ENCODE measurements around the gene ARHGAP26. TPM values are rescaled to one million over a fixed set of nuclear protein-coding genes. Genes with fewer than 3 reads are reported as not detected.

The ARHGAP26 gene
- total RNA-seq, 1 experiment from 2014 or later = 34.5 TPM

DNA sequence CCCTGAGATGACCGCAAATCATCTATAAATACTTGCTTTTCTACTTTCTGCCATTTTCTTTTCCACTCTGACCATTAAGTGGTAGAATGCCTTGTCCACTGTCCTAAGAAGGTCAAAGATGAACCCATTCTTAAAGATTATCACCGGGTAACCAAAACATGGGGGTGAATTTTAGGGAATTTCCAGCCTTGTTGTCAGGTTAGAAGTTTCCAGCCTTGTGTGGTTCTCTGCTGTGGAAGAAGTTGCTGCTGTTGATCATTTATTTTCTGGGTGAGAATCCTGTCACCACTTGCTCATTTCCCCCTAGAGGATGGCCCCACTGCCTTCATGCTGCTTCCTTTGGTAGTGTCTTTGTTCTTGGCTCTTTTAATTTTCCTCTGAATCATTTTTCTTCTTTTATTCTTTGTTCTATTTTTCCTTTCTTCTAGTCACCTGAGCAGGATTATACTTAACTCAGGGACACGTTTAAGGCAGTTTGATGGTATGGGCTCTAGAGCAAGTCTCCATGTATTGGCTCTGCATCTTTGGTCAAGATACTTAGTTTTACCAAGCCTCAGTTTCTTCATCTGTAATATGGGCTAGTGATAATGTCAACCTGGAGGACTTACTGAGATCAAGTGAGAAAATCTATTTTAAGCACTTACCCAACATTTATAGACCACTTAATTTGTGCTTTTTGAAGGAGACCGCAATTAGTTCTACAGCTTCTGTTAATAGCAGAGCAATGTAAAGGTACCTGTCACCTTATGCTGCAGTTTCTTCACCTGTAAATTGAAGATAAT, 266.2 kb downstream of the ARHGAP26 start:
- DNase-seq (ENCODE audit: low read depth, low spot score) (no peak), ATAC-seq (no peak)
- Histone ChIP-seq H3K9me2 (ENCODE audit: insufficient read depth) (no peaks in the 10 kb centered on the region), H3K9ac (ENCODE audit: low read length) (no peak overlapping the region), H3K27ac (ENCODE audit: low read depth, low read length) (no peak overlapping the region), H3K27me3 (ENCODE audit: insufficient read depth, low read length) (no peaks in the 10 kb centered on the region), H2AFZ (ENCODE audit: low read depth, low read length, poor library complexity, severe bottlenecking) (no peak overlapping the region), H3K4me3 (replicated peaks in 1 of 2; ENCODE audit: low read depth in 1 of 2, low read length in 2 of 2) (no peak overlapping the region), H4K20me1 (ENCODE audit: insufficient read depth) (no peaks in the 10 kb centered on the region), H3K9me3 (ENCODE audit: control insufficient read depth in 1 of 2, insufficient read depth in 1 of 2, low read depth in 1 of 2, low read length in 2 of 2) (no peaks in the 10 kb centered on the region), H3K4me1 (ENCODE audit: control insufficient read depth in 1 of 2, insufficient read depth in 2 of 2, low read length in 2 of 2) (peaks cover 18 to 43% of the 10 kb centered on the region in 2 experiments), H3K79me2 (ENCODE audit: insufficient read depth, low read length) (no peaks in the 10 kb centered on the region), H3K36me3 (ENCODE audit: control insufficient read depth in 1 of 2, insufficient read depth in 2 of 2, low read length in 2 of 2) (no peaks in the 10 kb centered on the region), H3K4me2 (ENCODE audit: low read length) (no peak overlapping the region)
- POLR2A ChIA-PET = no interaction called here
- CTCF ChIA-PET = no interaction called here
- no TSS peak for BruUV-seq (replicated peaks)
- RAD21 ChIA-PET (ENCODE audit: low non-redundant PET in 1 of 2, low total read pairs in 2 of 2, uncharacterized antibody in 2 of 2, unreplicated experiment in 2 of 2) = no interaction called here
- no peak for TF ChIP-seq SRF (IDR thresholded peaks at IDR 0.05; ENCODE audit: low read depth)
- TF ChIP-seq RAD21 (IDR thresholded peaks at IDR 0.05; ENCODE audit: low read depth) = no peak
- no peak for TF ChIP-seq ZFX (IDR thresholded peaks at IDR 0.05)
- no peak for TF ChIP-seq JUND (IDR thresholded peaks at IDR 0.05)
- TF ChIP-seq, protein P1, sequence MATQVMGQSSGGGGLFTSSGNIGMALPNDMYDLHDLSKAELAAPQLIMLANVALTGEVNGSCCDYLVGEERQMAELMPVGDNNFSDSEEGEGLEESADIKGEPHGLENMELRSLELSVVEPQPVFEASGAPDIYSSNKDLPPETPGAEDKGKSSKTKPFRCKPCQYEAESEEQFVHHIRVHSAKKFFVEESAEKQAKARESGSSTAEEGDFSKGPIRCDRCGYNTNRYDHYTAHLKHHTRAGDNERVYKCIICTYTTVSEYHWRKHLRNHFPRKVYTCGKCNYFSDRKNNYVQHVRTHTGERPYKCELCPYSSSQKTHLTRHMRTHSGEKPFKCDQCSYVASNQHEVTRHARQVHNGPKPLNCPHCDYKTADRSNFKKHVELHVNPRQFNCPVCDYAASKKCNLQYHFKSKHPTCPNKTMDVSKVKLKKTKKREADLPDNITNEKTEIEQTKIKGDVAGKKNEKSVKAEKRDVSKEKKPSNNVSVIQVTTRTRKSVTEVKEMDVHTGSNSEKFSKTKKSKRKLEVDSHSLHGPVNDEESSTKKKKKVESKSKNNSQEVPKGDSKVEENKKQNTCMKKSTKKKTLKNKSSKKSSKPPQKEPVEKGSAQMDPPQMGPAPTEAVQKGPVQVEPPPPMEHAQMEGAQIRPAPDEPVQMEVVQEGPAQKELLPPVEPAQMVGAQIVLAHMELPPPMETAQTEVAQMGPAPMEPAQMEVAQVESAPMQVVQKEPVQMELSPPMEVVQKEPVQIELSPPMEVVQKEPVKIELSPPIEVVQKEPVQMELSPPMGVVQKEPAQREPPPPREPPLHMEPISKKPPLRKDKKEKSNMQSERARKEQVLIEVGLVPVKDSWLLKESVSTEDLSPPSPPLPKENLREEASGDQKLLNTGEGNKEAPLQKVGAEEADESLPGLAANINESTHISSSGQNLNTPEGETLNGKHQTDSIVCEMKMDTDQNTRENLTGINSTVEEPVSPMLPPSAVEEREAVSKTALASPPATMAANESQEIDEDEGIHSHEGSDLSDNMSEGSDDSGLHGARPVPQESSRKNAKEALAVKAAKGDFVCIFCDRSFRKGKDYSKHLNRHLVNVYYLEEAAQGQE (IDR thresholded peaks at IDR 0.05; ENCODE audit: low read depth) = no peak
- no peak for TF ChIP-seq FOSL1 (IDR thresholded peaks at IDR 0.05; ENCODE audit: low read depth)
- no peak for TF ChIP-seq SIN3A (IDR thresholded peaks at IDR 0.05; ENCODE audit: low read depth)
- TF ChIP-seq, protein P2, sequence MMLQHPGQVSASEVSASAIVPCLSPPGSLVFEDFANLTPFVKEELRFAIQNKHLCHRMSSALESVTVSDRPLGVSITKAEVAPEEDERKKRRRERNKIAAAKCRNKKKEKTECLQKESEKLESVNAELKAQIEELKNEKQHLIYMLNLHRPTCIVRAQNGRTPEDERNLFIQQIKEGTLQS (IDR thresholded peaks at IDR 0.05) = no peak
- no peak for TF ChIP-seq EZH2phosphoT487 (IDR thresholded peaks at IDR 0.05; ENCODE audit: borderline replicate concordance)
- no peak for TF ChIP-seq EZH2 (IDR thresholded peaks at IDR 0.05)
- no peak for TF ChIP-seq ZNF274 (IDR thresholded peaks at IDR 0.05; ENCODE audit: low read depth, low read length)
- TF ChIP-seq, protein P3, sequence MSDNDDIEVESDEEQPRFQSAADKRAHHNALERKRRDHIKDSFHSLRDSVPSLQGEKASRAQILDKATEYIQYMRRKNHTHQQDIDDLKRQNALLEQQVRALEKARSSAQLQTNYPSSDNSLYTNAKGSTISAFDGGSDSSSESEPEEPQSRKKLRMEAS (IDR thresholded peaks at IDR 0.05) = no peak
- TF ChIP-seq ELF1 (IDR thresholded peaks at IDR 0.05; ENCODE audit: borderline replicate concordance, low read depth) = no peak
- TF ChIP-seq SP1 (IDR thresholded peaks at IDR 0.05; ENCODE audit: low read depth) = no peak
- TF ChIP-seq, protein P4, sequence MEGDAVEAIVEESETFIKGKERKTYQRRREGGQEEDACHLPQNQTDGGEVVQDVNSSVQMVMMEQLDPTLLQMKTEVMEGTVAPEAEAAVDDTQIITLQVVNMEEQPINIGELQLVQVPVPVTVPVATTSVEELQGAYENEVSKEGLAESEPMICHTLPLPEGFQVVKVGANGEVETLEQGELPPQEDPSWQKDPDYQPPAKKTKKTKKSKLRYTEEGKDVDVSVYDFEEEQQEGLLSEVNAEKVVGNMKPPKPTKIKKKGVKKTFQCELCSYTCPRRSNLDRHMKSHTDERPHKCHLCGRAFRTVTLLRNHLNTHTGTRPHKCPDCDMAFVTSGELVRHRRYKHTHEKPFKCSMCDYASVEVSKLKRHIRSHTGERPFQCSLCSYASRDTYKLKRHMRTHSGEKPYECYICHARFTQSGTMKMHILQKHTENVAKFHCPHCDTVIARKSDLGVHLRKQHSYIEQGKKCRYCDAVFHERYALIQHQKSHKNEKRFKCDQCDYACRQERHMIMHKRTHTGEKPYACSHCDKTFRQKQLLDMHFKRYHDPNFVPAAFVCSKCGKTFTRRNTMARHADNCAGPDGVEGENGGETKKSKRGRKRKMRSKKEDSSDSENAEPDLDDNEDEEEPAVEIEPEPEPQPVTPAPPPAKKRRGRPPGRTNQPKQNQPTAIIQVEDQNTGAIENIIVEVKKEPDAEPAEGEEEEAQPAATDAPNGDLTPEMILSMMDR (IDR thresholded peaks at IDR 0.05 in 2 of 3, conservative IDR thresholded peaks at IDR 0.05 in 1 of 3; ENCODE audit: borderline replicate concordance in 1 of 3, insufficient read depth in 1 of 3, low read depth in 2 of 3, low read length in 2 of 3) = no peak
- no peak for TF ChIP-seq EGR1 (IDR thresholded peaks at IDR 0.05; ENCODE audit: low read depth)
- TF ChIP-seq YY1 (IDR thresholded peaks at IDR 0.05; ENCODE audit: extremely low read depth, insufficient replicate concordance, low read depth, low read length) = no peak
- intact Hi-C loops (cut with micrococcal nuclease) = no loop called here
